ENCODE measurements around the gene DNAH14. TPM values are rescaled to one million over a fixed set of nuclear protein-coding genes. Genes with fewer than 3 reads are reported as not detected.
"Not testable (repeated sequence)": the region's sequence is repeated elsewhere in the genome, so short reads cannot be mapped to it uniquely, and the experiment has no call there.

The DNAH14 gene
- polyA plus RNA-seq, 2 donors = 1.1 to 2.1 TPM

DNA sequence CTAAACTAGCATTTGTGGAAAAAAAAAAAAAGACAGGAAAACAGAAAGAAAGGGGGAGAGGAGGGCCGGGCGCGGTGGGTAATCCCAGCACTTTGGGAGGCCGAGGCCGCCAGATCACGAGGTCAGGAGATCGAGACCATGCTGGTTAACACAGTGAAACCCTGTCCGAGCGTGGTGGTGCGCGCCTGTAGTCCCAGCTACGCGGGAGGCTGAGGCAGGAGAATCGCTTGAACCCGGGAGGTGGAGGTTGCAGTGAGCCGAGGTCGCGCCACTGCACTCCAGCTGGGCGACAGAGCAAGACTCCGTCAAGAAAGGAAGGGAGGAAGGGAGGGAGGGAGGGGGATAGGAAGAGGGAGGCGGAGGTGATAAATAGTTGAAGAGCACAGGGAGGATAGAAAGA lies 443.7 kb downstream of the DNAH14 start:
- no peaks in the 10 kb centered on the region for H3K27me3 ChIP-seq (ENCODE audit: control insufficient read depth in 1 of 2, insufficient read depth in 2 of 2, low read length in 2 of 2)
- no peak overlapping the region for H3K4me3 ChIP-seq (ENCODE audit: low read depth in 1 of 2, low read length in 2 of 2)
- no peaks in the 10 kb centered on the region for H3K36me3 ChIP-seq (ENCODE audit: control insufficient read depth in 2 of 2, insufficient read depth in 2 of 2, low read length in 1 of 2)
- H3K27ac ChIP-seq (ENCODE audit: low read depth in 2 of 2, low read length in 1 of 2) = no peak overlapping the region
- H3K9me3 ChIP-seq (ENCODE audit: control insufficient read depth in 2 of 2, insufficient read depth in 1 of 2, low read depth in 1 of 2, low read length in 1 of 2) = no peaks in the 10 kb centered on the region
- WGBS, 2 donors = 92 to 94% methylated on average over 21 of the region's 21 CpGs
- H3K4me1 ChIP-seq (ENCODE audit: control insufficient read depth in 2 of 2, insufficient read depth in 2 of 2, low read length in 1 of 2) = no peaks in the 10 kb centered on the region

DNA sequence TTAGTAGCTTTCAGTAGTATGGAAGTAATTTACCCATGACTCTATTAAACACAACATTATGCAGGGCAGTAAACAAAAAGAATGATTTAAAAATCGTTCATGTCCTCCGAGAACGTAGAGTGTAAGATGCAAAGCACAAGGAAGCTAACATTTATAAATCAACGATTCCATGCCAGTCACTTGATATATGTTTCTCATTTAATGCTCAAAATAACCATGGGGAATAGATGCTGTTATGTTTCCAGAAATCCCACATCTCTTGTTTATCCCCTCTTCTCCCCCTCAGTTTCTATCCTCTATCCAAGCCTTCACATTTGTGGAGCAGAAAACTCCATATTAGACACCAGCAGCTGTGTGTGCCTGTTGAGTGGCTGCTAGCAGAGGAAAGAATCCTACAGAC lies 445.5 kb downstream of the DNAH14 start:
- H3K9me3 ChIP-seq (ENCODE audit: control insufficient read depth in 2 of 2, insufficient read depth in 1 of 2, low read depth in 1 of 2, low read length in 1 of 2) = no peaks in the 10 kb centered on the region
- 79 to 84% methylated on average over 4 of the region's 4 CpGs for WGBS, 2 donors
- no peaks in the 10 kb centered on the region for H3K27me3 ChIP-seq (ENCODE audit: control insufficient read depth in 1 of 2, insufficient read depth in 2 of 2, low read length in 2 of 2)
- H3K36me3 ChIP-seq (ENCODE audit: control insufficient read depth in 2 of 2, insufficient read depth in 2 of 2, low read length in 1 of 2) = no peaks in the 10 kb centered on the region
- H3K27ac ChIP-seq (ENCODE audit: low read depth in 2 of 2, low read length in 1 of 2) = no peak overlapping the region
- no peak overlapping the region for H3K4me3 ChIP-seq (ENCODE audit: low read depth in 1 of 2, low read length in 2 of 2)
- no peaks in the 10 kb centered on the region for H3K4me1 ChIP-seq (ENCODE audit: control insufficient read depth in 2 of 2, insufficient read depth in 2 of 2, low read length in 1 of 2)

GRCh38 chr1:225378880-225379279 lies 449.4 kb downstream of the DNAH14 start:
- 33 to 44% methylated on average over 10 of the region's 10 CpGs for WGBS, 2 donors

GRCh38 chr1:225380691-225381090 lies 451.2 kb downstream of the DNAH14 start:
- no peaks in the 10 kb centered on the region for H3K36me3 ChIP-seq (ENCODE audit: control insufficient read depth in 2 of 2, insufficient read depth in 2 of 2, low read length in 1 of 2)
- no peak overlapping the region for H3K27ac ChIP-seq (ENCODE audit: low read depth in 2 of 2, low read length in 1 of 2)
- no peak overlapping the region for H3K4me3 ChIP-seq (ENCODE audit: low read depth in 1 of 2, low read length in 2 of 2)
- whole genome bisulfite sequencing, 2 donors = 88 to 96% methylated on average over 1 of the region's 1 CpG
- H3K27me3 ChIP-seq (ENCODE audit: control insufficient read depth in 1 of 2, insufficient read depth in 2 of 2, low read length in 2 of 2) = no peaks in the 10 kb centered on the region
- H3K4me1 ChIP-seq (ENCODE audit: control insufficient read depth in 2 of 2, insufficient read depth in 2 of 2, low read length in 1 of 2) = no peaks in the 10 kb centered on the region
- no peaks in the 10 kb centered on the region for H3K9me3 ChIP-seq (ENCODE audit: control insufficient read depth in 2 of 2, insufficient read depth in 1 of 2, low read depth in 1 of 2, low read length in 1 of 2)

More at GRCh38 chr1:225378880-225379279, 449.4 kb downstream of the DNAH14 start:
- Histone ChIP-seq H3K27ac (ENCODE audit: low read depth in 2 of 2, low read length in 1 of 2) (no peak overlapping the region), H3K27me3 (ENCODE audit: control insufficient read depth in 1 of 2, insufficient read depth in 2 of 2, low read length in 2 of 2) (no peaks in the 10 kb centered on the region), H3K4me3 (ENCODE audit: low read depth in 1 of 2, low read length in 2 of 2) (no peak overlapping the region), H3K36me3 (ENCODE audit: control insufficient read depth in 2 of 2, insufficient read depth in 2 of 2, low read length in 1 of 2) (no peaks in the 10 kb centered on the region), H3K9me3 (ENCODE audit: control insufficient read depth in 2 of 2, insufficient read depth in 1 of 2, low read depth in 1 of 2, low read length in 1 of 2) (no peaks in the 10 kb centered on the region), H3K4me1 (ENCODE audit: control insufficient read depth in 2 of 2, insufficient read depth in 2 of 2, low read length in 1 of 2) (no peaks in the 10 kb centered on the region)

- H3K27ac ChIP-seq (ENCODE audit: low read depth in 2 of 2, low read length in 1 of 2); H3K4me1 ChIP-seq (ENCODE audit: control insufficient read depth in 2 of 2, insufficient read depth in 2 of 2, low read length in 1 of 2); H3K4me3 ChIP-seq (ENCODE audit: low read depth in 1 of 2, low read length in 2 of 2); H3K36me3 ChIP-seq (ENCODE audit: control insufficient read depth in 2 of 2, insufficient read depth in 2 of 2, low read length in 1 of 2); H3K9me3 ChIP-seq (ENCODE audit: control insufficient read depth in 2 of 2, insufficient read depth in 1 of 2, low read depth in 1 of 2, low read length in 1 of 2); H3K27me3 ChIP-seq (ENCODE audit: control insufficient read depth in 1 of 2, insufficient read depth in 2 of 2, low read length in 2 of 2): not testable (repeated sequence)
- WGBS, 2 donors = 90 to 91% methylated on average over 3 of the region's 3 CpGs
Observed at GRCh38 chr1:225386860-225387259, 457.4 kb downstream of the DNAH14 start.

DNA sequence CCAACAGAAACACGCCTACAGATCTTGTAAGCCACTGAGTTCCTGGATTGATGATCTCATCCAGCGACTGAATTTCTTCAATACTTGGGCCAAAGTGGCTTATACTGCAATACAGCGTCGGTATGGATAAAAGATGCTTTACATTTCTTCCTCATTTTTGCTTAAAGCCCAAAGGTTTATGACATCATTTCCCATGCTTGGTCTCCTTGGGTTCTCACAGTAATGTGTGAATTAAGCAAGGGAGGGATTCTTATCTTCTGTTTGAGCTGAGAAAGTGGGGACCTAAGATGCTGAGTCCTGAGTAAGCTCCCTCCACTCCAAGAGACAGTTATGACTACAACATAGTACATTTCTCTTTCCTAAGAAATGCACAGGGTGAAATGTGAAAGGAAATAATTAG lies 458.9 kb downstream of the DNAH14 start:
- 65 to 69% methylated on average over 4 of the region's 4 CpGs for WGBS, 2 donors
- no peaks in the 10 kb centered on the region for H3K4me1 ChIP-seq (ENCODE audit: control insufficient read depth in 2 of 2, insufficient read depth in 2 of 2, low read length in 1 of 2)
- H3K9me3 ChIP-seq (ENCODE audit: control insufficient read depth in 2 of 2, insufficient read depth in 1 of 2, low read depth in 1 of 2, low read length in 1 of 2) = no peaks in the 10 kb centered on the region
- H3K36me3 ChIP-seq (ENCODE audit: control insufficient read depth in 2 of 2, insufficient read depth in 2 of 2, low read length in 1 of 2) = peaks cover 0 to 2% of the 10 kb centered on the region in 2 donors
- no peak overlapping the region for H3K27ac ChIP-seq (ENCODE audit: low read depth in 2 of 2, low read length in 1 of 2)
- no peak overlapping the region for H3K4me3 ChIP-seq (ENCODE audit: low read depth in 1 of 2, low read length in 2 of 2)
- no peaks in the 10 kb centered on the region for H3K27me3 ChIP-seq (ENCODE audit: control insufficient read depth in 1 of 2, insufficient read depth in 2 of 2, low read length in 2 of 2)

- no peaks in the 10 kb centered on the region for H3K27me3 ChIP-seq (ENCODE audit: control insufficient read depth in 1 of 2, insufficient read depth in 2 of 2, low read length in 2 of 2)
- WGBS, 2 donors = 90 to 92% methylated on average over 4 of the region's 4 CpGs
- peaks cover 0 to 2% of the 10 kb centered on the region in 2 donors for H3K36me3 ChIP-seq (ENCODE audit: control insufficient read depth in 2 of 2, insufficient read depth in 2 of 2, low read length in 1 of 2)
- no peak overlapping the region for H3K4me3 ChIP-seq (ENCODE audit: low read depth in 1 of 2, low read length in 2 of 2)
- no peaks in the 10 kb centered on the region for H3K9me3 ChIP-seq (ENCODE audit: control insufficient read depth in 2 of 2, insufficient read depth in 1 of 2, low read depth in 1 of 2, low read length in 1 of 2)
- no peak overlapping the region for H3K27ac ChIP-seq (ENCODE audit: low read depth in 2 of 2, low read length in 1 of 2)
- no peaks in the 10 kb centered on the region for H3K4me1 ChIP-seq (ENCODE audit: control insufficient read depth in 2 of 2, insufficient read depth in 2 of 2, low read length in 1 of 2)
Observed at GRCh38 chr1:225389843-225390242, 460.4 kb downstream of the DNAH14 start.

DNA sequence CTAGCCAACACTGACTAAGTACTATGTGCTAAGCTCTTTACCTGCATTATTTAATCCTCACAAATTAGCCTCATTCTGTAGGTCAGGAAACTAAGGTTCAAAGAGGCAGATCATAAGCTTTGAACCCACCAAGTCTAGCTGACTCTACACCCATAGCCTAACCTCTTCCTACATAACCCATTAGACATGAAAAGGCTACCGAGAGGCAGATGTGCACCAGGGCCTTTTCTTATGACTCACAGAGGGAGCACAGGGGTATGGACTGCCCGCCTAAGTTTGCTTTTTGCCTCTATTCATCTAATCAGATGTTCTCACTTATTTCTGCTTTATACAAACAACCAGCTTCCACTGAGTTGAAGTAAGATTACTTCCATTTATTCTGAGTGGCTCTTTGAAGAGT lies 466.9 kb downstream of the DNAH14 start:
- no peaks in the 10 kb centered on the region for H3K27me3 ChIP-seq (ENCODE audit: control insufficient read depth in 1 of 2, insufficient read depth in 2 of 2, low read length in 2 of 2)
- WGBS, 2 donors = 83 to 87% methylated on average over 2 of the region's 2 CpGs
- no peak overlapping the region for H3K27ac ChIP-seq (ENCODE audit: low read depth in 2 of 2, low read length in 1 of 2)
- H3K4me1 ChIP-seq (ENCODE audit: control insufficient read depth in 2 of 2, insufficient read depth in 2 of 2, low read length in 1 of 2) = no peaks in the 10 kb centered on the region
- H3K4me3 ChIP-seq (ENCODE audit: low read depth in 1 of 2, low read length in 2 of 2) = no peak overlapping the region
- H3K36me3 ChIP-seq (ENCODE audit: control insufficient read depth in 2 of 2, insufficient read depth in 2 of 2, low read length in 1 of 2) = peaks cover 0 to 8% of the 10 kb centered on the region in 2 donors
- no peaks in the 10 kb centered on the region for H3K9me3 ChIP-seq (ENCODE audit: control insufficient read depth in 2 of 2, insufficient read depth in 1 of 2, low read depth in 1 of 2, low read length in 1 of 2)

DNA sequence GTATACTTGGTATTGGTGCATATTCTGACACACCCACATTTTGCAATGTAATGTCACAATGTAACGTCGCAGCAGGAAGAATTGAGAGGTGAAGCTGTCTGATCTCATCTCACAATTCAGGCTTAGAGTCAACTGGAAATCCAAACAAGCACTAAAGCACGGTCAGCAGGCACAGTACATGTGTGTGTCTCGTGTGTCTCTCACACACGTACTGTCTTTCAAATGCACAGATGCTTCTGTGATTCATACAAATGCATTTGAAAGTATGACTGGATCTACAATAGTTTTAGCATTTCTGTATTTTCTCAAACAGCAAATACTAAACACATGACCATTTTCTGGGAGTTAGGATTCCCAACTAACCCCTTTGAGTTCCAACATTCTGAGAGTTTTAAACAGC lies 471.5 kb downstream of the DNAH14 start:
- whole genome bisulfite sequencing, 2 donors = 86 to 87% methylated on average over 5 of the region's 5 CpGs
- Histone ChIP-seq H3K27me3 (ENCODE audit: control insufficient read depth in 1 of 2, insufficient read depth in 2 of 2, low read length in 2 of 2) (no peaks in the 10 kb centered on the region), H3K27ac (ENCODE audit: low read depth in 2 of 2, low read length in 1 of 2) (no peak overlapping the region), H3K4me1 (ENCODE audit: control insufficient read depth in 2 of 2, insufficient read depth in 2 of 2, low read length in 1 of 2) (no peaks in the 10 kb centered on the region), H3K4me3 (ENCODE audit: low read depth in 1 of 2, low read length in 2 of 2) (no peak overlapping the region), H3K9me3 (ENCODE audit: control insufficient read depth in 2 of 2, insufficient read depth in 1 of 2, low read depth in 1 of 2, low read length in 1 of 2) (no peaks in the 10 kb centered on the region), H3K36me3 (ENCODE audit: control insufficient read depth in 2 of 2, insufficient read depth in 2 of 2, low read length in 1 of 2) (peaks cover 3 to 15% of the 10 kb centered on the region in 2 donors)

- Histone ChIP-seq H3K36me3 (ENCODE audit: control insufficient read depth in 2 of 2, insufficient read depth in 2 of 2, low read length in 1 of 2) (peaks cover 3 to 24% of the 10 kb centered on the region in 2 donors), H3K27ac (ENCODE audit: low read depth in 2 of 2, low read length in 1 of 2) (no peak overlapping the region), H3K27me3 (ENCODE audit: control insufficient read depth in 1 of 2, insufficient read depth in 2 of 2, low read length in 2 of 2) (no peaks in the 10 kb centered on the region), H3K4me3 (ENCODE audit: low read depth in 1 of 2, low read length in 2 of 2) (no peak overlapping the region), H3K9me3 (ENCODE audit: control insufficient read depth in 2 of 2, insufficient read depth in 1 of 2, low read depth in 1 of 2, low read length in 1 of 2) (no peaks in the 10 kb centered on the region), H3K4me1 (ENCODE audit: control insufficient read depth in 2 of 2, insufficient read depth in 2 of 2, low read length in 1 of 2) (no peaks in the 10 kb centered on the region)
- WGBS, 2 donors = 95% methylated on average over 8 of the region's 8 CpGs
Observed at GRCh38 chr1:225406976-225407725, 477.7 kb downstream of the DNAH14 start.
